GM19324 (cell line): ENCODE results near the gene VGLL4.

ENCODE experiments used
- ATAC-seq: cut with Tn5 transposase; IDR thresholded peaks from one replicate; pipeline ENCODE4 v1.9.1; 2021; ENCODE audit warnings: mild to moderate bottlenecking, moderate library complexity; ENCODE audit not compliant: unreplicated experiment, low FRiP score

Gene VGLL4

GRCh38 chr3:11567516-11568467, 75.9 kb downstream of the VGLL4 start:
- no peak for ATAC-seq

DNA sequence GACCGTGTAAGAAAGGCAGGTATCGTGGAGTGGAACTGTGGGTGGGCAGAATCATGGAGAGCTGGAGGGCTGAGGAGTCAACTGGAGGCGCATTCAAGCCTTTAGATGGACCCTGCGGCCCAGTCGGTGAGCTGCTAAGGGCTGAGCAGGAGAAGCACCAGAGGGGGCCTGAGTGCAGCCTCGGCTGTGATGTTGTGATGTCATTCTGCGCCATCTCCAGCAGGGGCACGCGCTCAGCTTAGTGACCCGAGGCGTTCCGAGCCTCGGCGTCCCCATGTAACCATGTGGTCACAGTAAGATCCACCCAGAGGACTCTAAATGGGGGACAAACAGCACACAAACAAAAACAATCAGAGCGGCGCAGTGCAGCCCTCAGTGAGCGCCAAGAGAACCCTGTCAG, 76.8 kb downstream of the VGLL4 start:
- no peak for ATAC-seq

DNA sequence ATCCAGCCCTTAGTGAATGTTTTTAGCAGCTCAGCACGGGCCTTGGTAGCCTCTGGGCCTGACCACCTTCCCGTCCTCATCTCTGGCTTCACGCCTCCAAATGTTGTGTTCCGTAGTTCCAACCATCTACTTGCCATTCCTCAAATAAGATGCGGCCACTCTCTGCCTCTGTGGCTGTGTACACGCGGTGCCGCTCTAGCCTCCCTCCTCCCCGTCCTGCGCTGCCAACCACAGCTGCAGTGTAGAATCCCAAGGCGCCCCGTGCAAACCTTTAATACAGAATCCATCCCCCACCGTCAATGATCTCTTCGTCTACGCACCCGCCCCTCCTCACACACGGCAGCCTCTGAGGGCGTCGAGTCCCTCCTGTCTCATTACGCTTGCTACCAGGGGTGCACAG, 77.2 kb downstream of the VGLL4 start:
- no peak for ATAC-seq

DNA sequence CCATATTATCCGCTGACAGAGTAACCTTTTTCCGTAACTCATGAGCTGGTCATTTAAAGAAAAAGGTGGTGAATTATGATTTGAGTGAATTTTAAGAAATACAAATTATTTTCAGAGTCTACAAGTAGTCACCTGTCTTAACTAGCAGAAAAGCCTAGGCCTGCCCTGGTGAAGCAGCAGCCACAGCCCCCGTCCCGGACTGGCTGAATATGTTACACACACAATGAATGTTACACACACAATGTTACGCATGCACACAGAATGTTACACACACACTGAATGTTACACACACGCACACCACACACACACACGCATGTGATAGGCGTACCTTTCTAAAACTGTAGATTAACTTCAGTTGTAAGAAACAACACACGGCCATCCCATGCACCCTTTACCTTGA, 77.8 kb downstream of the VGLL4 start:
- ATAC-seq, result no peak

- no peak for ATAC-seq
These were observed 78.2 kb downstream of the VGLL4 start for GRCh38 chr3:11565492-11565891.

GRCh38 chr3:11565072-11565471, 78.6 kb downstream of the VGLL4 start:
- ATAC-seq, result no peak

- ATAC-seq, result no peak
These were observed 79.1 kb downstream of the VGLL4 start for GRCh38 chr3:11564577-11565001.

DNA sequence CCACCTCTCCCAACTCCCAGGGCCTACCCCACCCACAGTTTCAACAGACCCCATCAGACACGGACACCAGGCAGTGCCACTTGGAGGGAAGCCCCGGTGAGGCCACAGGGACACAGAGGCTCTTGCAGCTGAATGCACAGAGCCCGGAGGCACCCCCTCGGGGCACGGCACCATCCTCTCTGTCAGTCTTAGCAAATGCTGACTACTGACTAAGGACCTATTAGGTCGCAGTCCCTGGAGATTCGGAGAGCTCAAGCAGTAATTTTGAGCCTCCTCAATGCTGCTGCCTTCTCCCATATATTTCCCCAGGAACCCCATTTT, 79.9 kb downstream of the VGLL4 start:
- ATAC-seq, result no peak

DNA sequence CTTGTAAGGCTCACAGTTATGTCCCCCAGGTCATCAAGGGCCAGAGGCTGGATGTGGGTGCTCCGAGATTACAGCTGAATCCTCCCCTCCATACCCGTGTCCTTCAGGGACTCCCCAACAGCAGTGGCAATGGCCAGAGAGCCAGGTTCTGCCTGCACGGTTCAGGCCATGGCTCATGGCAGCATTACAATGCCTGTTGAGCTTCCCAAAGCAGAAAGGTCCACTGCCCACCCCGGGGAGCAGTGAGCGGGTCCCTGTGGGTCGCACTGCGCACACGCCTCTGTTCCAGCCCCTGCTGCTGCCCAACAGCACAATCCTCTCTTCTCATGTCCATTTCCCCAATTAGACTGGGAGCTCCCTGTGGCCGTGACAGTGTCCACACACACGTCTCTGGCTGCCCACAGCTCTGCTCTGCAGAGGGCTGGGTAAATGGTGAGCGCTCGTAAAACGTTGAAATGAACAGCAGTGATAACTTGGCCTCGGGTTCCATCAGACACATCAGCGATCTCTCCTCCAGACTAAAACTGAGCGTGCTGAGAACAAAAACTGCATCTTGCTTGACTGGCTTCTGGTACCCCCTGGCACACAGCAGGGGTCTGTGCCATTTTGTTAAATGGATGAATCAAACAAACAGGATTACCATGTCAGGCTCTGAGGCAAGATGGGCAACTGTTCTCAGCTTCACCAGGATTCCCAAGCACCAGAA, 80.4 kb downstream of the VGLL4 start:
- ATAC-seq, result no peak

- ATAC-seq, result no peak
These were observed 81.3 kb downstream of the VGLL4 start for GRCh38 chr3:11562277-11562881.

- ATAC-seq, result no peak
These were observed 83.0 kb downstream of the VGLL4 start for GRCh38 chr3:11560746-11561145.

GRCh38 chr3:11559816-11560633, 83.7 kb downstream of the VGLL4 start:
- ATAC-seq, result no peak

- no peak for ATAC-seq
These were observed 84.5 kb downstream of the VGLL4 start for GRCh38 chr3:11558918-11559815.

GRCh38 chr3:11558411-11558903, 85.3 kb downstream of the VGLL4 start:
- no peak for ATAC-seq

DNA sequence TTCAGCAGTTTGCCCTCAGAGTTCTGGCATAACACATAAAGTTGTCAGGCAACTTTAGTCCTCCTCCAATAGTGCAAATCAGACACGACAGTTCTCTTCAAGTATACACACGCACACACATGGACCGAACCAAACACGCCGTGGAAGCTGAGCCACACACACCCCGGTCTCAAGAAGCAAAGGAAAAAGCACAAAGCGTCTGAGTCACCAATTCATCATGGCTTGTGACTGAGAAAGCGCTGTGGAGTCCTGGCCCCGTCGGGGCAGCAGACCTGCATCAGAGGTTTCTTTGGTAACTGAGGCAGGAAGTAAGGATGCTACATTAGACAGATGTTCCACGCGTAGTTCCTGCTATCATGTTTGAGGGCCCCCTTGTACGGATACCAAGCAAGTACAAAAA, 85.7 kb downstream of the VGLL4 start:
- no peak for ATAC-seq

DNA sequence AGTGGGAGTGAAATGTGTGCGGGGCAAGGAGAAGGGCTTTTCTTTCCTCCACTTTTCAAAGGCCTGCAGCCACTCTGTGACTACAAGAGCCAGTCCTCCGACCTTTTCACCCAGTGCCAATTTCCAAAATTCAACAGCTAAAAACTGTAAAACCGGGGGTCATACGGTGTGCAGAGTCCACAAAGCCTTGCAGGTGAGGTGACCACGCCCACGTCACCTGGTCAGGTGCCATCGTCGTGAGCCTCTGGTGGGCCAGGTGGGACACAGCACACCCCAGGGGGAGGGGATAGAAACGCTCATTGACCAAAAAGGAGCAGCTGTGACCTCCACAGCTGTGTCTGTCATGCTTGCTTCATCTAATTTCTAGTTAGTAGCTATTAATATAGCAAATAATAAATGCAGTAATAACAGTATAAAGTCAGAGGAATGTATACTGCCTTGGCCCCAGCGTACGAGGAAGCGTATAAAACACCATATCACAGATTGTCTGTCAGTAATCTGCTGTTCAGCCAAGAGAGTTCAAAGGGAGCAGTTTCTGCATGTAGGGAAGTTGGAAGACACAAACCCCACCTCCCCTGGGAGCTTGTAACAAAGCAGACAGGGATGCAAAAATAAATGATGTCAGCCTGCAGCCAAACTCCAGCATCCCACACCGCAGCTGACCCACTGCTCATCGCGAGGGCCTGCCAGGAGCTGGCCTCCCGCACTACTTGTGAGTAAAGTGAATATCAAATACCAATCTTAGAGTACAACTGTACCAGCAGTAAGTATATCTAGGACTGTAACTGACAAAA, 86.7 kb downstream of the VGLL4 start:
- no peak for ATAC-seq

GRCh38 chr3:11555881-11556633, 87.7 kb downstream of the VGLL4 start:
- ATAC-seq, result no peak

GRCh38 chr3:11555211-11555782, 88.4 kb downstream of the VGLL4 start:
- ATAC-seq, result no peak
